Osteoblast (primary cell): ENCODE measurements around the gene DNAH8. TPM values are rescaled to one million over a fixed set of nuclear protein-coding genes. Genes with fewer than 3 reads are reported as not detected.

ENCODE experiments used
- DNase-seq: peaks from one replicate; pipeline ENCODE4 v3.0.0; 2011; ENCODE audit warnings: low spot score, mixed read lengths; ENCODE audit not compliant: insufficient read length; ENCODE audit errors: missing footprints
- H2AFZ ChIP-seq: 2 replicates; pipeline ENCODE4 v1.6.0; 2011; ENCODE audit warnings: mild to moderate bottlenecking, low read length
- H3K27ac ChIP-seq: 2 replicates; pipeline ENCODE4 v1.5.1; 2011; ENCODE audit warnings: mild to moderate bottlenecking, low read depth, low read length, moderate library complexity
- H3K27me3 ChIP-seq: 2 replicates; pipeline ENCODE4 v1.6.0; 2012; ENCODE audit warnings: mild to moderate bottlenecking, control low read depth, inconsistent platforms, low read length, moderate library complexity; ENCODE audit not compliant: insufficient read depth
- H3K36me3 ChIP-seq: 2 replicates; pipeline ENCODE4 v1.5.1; 2011; ENCODE audit warnings: mild to moderate bottlenecking, low read length, control low read depth, moderate library complexity; ENCODE audit not compliant: insufficient read depth
- H3K4me1 ChIP-seq: 2 replicates; pipeline ENCODE4 v1.5.1; 2011; ENCODE audit warnings: mild to moderate bottlenecking, low read length, control low read depth, moderate library complexity; ENCODE audit not compliant: insufficient read depth
- H3K4me2 ChIP-seq: 2 replicates; pipeline ENCODE4 v1.6.0; 2011; ENCODE audit warnings: mild to moderate bottlenecking, low read length; ENCODE audit not compliant: insufficient read depth
- H3K4me3 ChIP-seq: fragments of 200-600 bp; sonication (generic); 3 replicates; pipeline ENCODE4 v1.5.1; 2012; ENCODE audit warnings: mild to moderate bottlenecking, low read length, inconsistent platforms; ENCODE audit not compliant: insufficient read depth
- H3K79me2 ChIP-seq: 2 replicates; pipeline ENCODE4 v1.6.0; 2012; ENCODE audit warnings: mild to moderate bottlenecking, low read length, control low read depth, inconsistent platforms; ENCODE audit not compliant: insufficient read depth
- H3K9me3 ChIP-seq: 2 replicates; pipeline ENCODE4 v1.5.1; 2011; ENCODE audit warnings: low read depth, low read length, control low read depth
- H4K20me1 ChIP-seq: 2 replicates; pipeline ENCODE4 v1.6.0; 2012; ENCODE audit warnings: mild to moderate bottlenecking, low read length, control low read depth; ENCODE audit not compliant: insufficient read depth
- CTCF ChIP-seq: IDR thresholded peaks from 2 replicates; pipeline ENCODE4 v1.5.1; 2011; ENCODE audit warnings: mild to moderate bottlenecking, low read depth, low read length, moderate library complexity; ENCODE audit errors: extremely low read depth
- total RNA-seq: library from RNA; depleted of rRNA; stranded (reverse); fragments of >200 nt; gene quantifications from 2 replicates; pipeline ENCODE4 v1.2.3, GENCODE V29; 2012

Gene DNAH8
- total RNA-seq, 1 donor = 0.36 TPM

- no peak overlapping the region for H3K4me2 ChIP-seq
- no peaks in the 10 kb centered on the region for H4K20me1 ChIP-seq
- H3K4me3 ChIP-seq = no peak overlapping the region
- no peaks in the 10 kb centered on the region for H3K36me3 ChIP-seq
- no peaks in the 10 kb centered on the region for H3K27me3 ChIP-seq
- DNase-seq = peak; percentile 31
- H2AFZ ChIP-seq = no peak overlapping the region
- H3K79me2 ChIP-seq = no peaks in the 10 kb centered on the region
- no peaks in the 10 kb centered on the region for H3K9me3 ChIP-seq
- TF ChIP-seq CTCF = no peak
- H3K4me1 ChIP-seq = no peaks in the 10 kb centered on the region
- H3K27ac ChIP-seq = no peak overlapping the region
Measured at GRCh38 chr6:39063526-39063925, 348.4 kb downstream of the DNAH8 start.

- no peak overlapping the region for H3K4me3 ChIP-seq
- TF ChIP-seq CTCF = no peak
- no peaks in the 10 kb centered on the region for H3K9me3 ChIP-seq
- H2AFZ ChIP-seq = no peak overlapping the region
- no peak overlapping the region for H3K27ac ChIP-seq
- no peaks in the 10 kb centered on the region for H3K36me3 ChIP-seq
- H3K4me1 ChIP-seq = no peaks in the 10 kb centered on the region
- no peak overlapping the region for H3K4me2 ChIP-seq
- peak; percentile 62 for DNase-seq
- H4K20me1 ChIP-seq = no peaks in the 10 kb centered on the region
- H3K79me2 ChIP-seq = no peaks in the 10 kb centered on the region
- H3K27me3 ChIP-seq = no peaks in the 10 kb centered on the region
Measured at GRCh38 chr6:39065561-39065960, 350.4 kb downstream of the DNAH8 start.

GRCh38 chr6:39068391-39068790, 353.3 kb downstream of the DNAH8 start:
- Histone ChIP-seq H3K4me2 (no peak overlapping the region), H3K9me3 (no peaks in the 10 kb centered on the region), H3K36me3 (no peaks in the 10 kb centered on the region), H3K79me2 (no peaks in the 10 kb centered on the region), H3K27me3 (no peaks in the 10 kb centered on the region), H4K20me1 (no peaks in the 10 kb centered on the region), H3K4me3 (no peak overlapping the region), H3K4me1 (no peaks in the 10 kb centered on the region), H2AFZ (no peak overlapping the region), H3K27ac (no peak overlapping the region)
- no peak for TF ChIP-seq CTCF
- DNase-seq = peak; percentile 3

- no peak for TF ChIP-seq CTCF
- no peak for DNase-seq
- Histone ChIP-seq H3K9me3 (no peaks in the 10 kb centered on the region), H3K27ac (no peak overlapping the region), H4K20me1 (no peaks in the 10 kb centered on the region), H3K4me1 (no peaks in the 10 kb centered on the region), H3K4me3 (no peak overlapping the region), H3K27me3 (no peaks in the 10 kb centered on the region), H3K4me2 (no peak overlapping the region), H3K36me3 (no peaks in the 10 kb centered on the region), H2AFZ (no peak overlapping the region), H3K79me2 (no peaks in the 10 kb centered on the region)
Measured at GRCh38 chr6:39072830-39073229, 357.7 kb downstream of the DNAH8 start.
